GM18520 (cell line): ENCODE measurements around the gene ANKRD33B.
"Not testable (repeated sequence)": the region's sequence is repeated elsewhere in the genome, so short reads cannot be mapped to it uniquely, and the experiment has no call there.

Source experiments
- ATAC-seq: cut with Tn5 transposase; IDR thresholded peaks from one replicate; pipeline ENCODE4 v1.9.1; 2021; ENCODE audit not compliant: unreplicated experiment

Gene ANKRD33B

GRCh38 chr5:10536931-10537579, 26.8 kb upstream of the ANKRD33B start:
- ATAC-seq: no peak

GRCh38 chr5:10537624-10538023, 26.2 kb upstream of the ANKRD33B start:
- no peak for ATAC-seq

GRCh38 chr5:10538103-10538788, 25.6 kb upstream of the ANKRD33B start:
- ATAC-seq: no peak

- no peak for ATAC-seq
Observed at GRCh38 chr5:10538789-10539686, 24.8 kb upstream of the ANKRD33B start.

- ATAC-seq: no peak
Observed at GRCh38 chr5:10539687-10539998, 24.2 kb upstream of the ANKRD33B start.

GRCh38 chr5:10540036-10540544, 23.8 kb upstream of the ANKRD33B start:
- ATAC-seq: no peak

- ATAC-seq: no peak
Observed at GRCh38 chr5:10540951-10541646, 22.8 kb upstream of the ANKRD33B start.

- ATAC-seq: no peak
Observed at GRCh38 chr5:10542055-10542550, 21.8 kb upstream of the ANKRD33B start.

- no peak for ATAC-seq
Observed at GRCh38 chr5:10543585-10544040, 20.3 kb upstream of the ANKRD33B start.

- ATAC-seq: no peak
Observed at GRCh38 chr5:10545084-10545483, 18.8 kb upstream of the ANKRD33B start.

GRCh38 chr5:10546186-10546585, 17.7 kb upstream of the ANKRD33B start:
- ATAC-seq: no peak

- ATAC-seq: no peak
Observed at GRCh38 chr5:10548418-10549122, 15.3 kb upstream of the ANKRD33B start.

- not testable (repeated sequence) for ATAC-seq
Observed at GRCh38 chr5:10549123-10549514, 14.8 kb upstream of the ANKRD33B start.

GRCh38 chr5:10550222-10550995, 13.5 kb upstream of the ANKRD33B start:
- ATAC-seq: no peak

- ATAC-seq: no peak
Observed at GRCh38 chr5:10551782-10552138, 12.1 kb upstream of the ANKRD33B start.

- ATAC-seq: no peak
Observed at GRCh38 chr5:10552183-10553143, 11.4 kb upstream of the ANKRD33B start.

- no peak for ATAC-seq
Observed at GRCh38 chr5:10553476-10553875, 10.4 kb upstream of the ANKRD33B start.

GRCh38 chr5:10555277-10555684, 8.6 kb upstream of the ANKRD33B start:
- no peak for ATAC-seq
